GM12801 (cell line): ENCODE data around the gene LNX1.

Experiments used
- CTCF ChIP-seq: IDR thresholded peaks from one replicate; pipeline ENCODE4 v1.5.1; 2011; ENCODE audit warnings: control low read depth; ENCODE audit not compliant: insufficient read length; ENCODE audit errors: extremely low read depth

LNX1 gene

GRCh38 chr4:53498706-53499105 lies 92.6 kb downstream of the LNX1 start:
- TF ChIP-seq CTCF: no peak

GRCh38 chr4:53497487-53498244 lies 93.6 kb downstream of the LNX1 start:
- TF ChIP-seq CTCF: no peak

GRCh38 chr4:53494851-53495250 lies 96.4 kb downstream of the LNX1 start:
- TF ChIP-seq CTCF: no peak

- no peak for TF ChIP-seq CTCF
Measured at GRCh38 chr4:53490965-53491622, 100.2 kb downstream of the LNX1 start.

- no peak for TF ChIP-seq CTCF
Measured at GRCh38 chr4:53490161-53490956, 100.9 kb downstream of the LNX1 start.

GRCh38 chr4:53489279-53489889 lies 101.9 kb downstream of the LNX1 start:
- no peak for TF ChIP-seq CTCF

- no peak for TF ChIP-seq CTCF
Measured at GRCh38 chr4:53487766-53488165, 103.5 kb downstream of the LNX1 start.
